NCI-H2171 treated with DMSO at 0.1 percent for 48 hours (cell line): Measurements from ENCODE around the gene GRK5.

Experiments
- DNase-seq: peaks from one replicate; lab custom pipeline; 2025; lab: John Stamatoyannopoulos, UW

Gene GRK5

GRCh38 chr10:119319161-119319919, 112.0 kb downstream of the GRK5 start:
- DNase-seq: no peak

GRCh38 chr10:119319920-119320258, 112.5 kb downstream of the GRK5 start:
- DNase-seq: no peak

- no peak for DNase-seq
Observed at GRCh38 chr10:119320981-119321380, 113.6 kb downstream of the GRK5 start.

- DNase-seq: no peak
Observed at GRCh38 chr10:119323085-119324016, 116.0 kb downstream of the GRK5 start.

DNA sequence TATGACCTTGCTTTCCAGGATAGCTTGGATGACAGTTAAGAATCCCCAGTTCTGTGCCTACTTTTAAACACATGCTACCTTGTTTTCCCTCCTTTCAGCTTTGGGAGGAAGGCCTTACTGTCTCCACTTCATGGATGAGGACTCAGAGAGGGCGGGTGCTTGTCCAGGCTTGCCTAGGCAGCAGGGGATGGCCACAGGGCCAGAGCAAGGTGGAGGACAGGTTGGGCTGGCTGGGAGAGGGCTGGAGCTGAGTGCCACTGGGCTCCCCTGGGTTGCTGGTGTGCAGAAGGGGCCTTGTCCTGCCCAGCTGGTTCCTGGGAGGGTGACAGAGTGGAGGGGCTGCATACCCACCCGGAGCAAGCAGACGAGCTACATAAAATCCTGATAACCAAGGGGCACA, 117.8 kb downstream of the GRK5 start:
- DNase-seq: no peak

DNA sequence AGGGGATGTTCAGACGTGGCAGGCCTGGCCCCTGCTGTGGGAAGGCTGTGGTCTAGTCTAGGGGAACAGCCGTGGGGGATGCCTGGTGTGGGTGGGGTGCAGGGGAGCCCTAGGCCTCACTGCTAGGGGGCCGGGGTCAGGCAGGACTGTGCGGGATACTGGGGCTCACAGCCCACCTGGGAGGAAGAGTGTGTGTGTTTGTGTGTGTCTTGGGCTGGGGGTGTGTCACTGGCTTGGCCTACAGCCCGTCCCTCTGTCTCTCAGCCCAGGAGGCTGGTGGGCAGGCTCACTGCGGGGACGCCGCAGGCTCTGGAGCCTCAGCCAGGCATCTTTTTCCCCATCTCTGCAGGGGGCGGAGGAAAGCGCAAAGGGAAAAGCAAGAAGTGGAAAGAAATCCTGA, 118.8 kb downstream of the GRK5 start:
- no peak for DNase-seq

DNA sequence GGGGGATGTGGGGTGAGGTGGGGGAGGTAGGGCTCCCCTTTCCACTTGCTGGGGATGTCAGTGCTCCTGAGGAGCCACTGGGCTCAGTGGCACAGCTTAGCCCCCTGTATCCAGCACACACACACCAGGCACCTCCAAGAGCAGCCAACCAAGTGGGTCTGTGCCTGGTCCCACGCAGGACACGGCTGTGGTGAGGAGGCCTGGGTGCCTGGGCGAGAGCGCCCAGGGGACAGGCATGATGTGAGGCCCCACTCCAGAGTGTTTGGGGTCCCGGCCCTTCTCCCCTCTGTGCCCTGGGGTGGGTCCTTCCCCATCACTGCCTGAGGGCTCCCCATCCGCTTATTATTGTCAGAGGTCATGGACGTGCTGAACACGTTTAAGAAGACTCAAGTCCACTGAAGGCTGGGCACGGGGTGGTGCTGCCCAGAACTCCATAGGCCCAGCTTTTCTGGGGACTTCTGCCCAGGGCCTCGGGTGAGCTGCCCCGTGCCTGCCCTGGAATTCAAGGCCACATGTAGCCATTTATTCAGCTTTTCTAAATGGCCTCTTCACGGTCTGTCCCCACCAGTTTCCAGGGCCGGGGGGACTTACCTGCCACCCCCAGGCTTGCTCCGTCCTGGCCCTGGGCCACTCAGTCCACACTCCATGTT, 119.8 kb downstream of the GRK5 start:
- no peak for DNase-seq

DNA sequence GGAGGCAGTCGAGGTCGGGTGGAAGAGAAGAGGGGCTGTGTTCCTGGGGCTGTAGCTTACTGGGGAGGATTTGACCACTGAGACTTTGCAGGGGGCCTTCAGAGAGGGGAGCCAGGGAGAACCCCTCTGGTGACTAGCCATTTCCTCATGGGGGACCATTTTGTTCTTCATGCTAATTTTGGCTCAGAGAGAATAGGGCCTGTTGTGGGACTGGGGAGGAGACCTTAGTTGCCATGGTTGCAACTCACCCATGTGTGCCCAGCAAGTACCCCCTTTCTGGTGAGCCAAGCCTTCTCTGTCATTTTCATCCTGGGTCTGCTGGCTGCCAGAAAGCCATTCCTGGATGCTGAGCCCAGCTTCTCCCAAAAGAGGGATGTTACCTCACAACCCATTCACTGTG, 120.9 kb downstream of the GRK5 start:
- DNase-seq: no peak

DNA sequence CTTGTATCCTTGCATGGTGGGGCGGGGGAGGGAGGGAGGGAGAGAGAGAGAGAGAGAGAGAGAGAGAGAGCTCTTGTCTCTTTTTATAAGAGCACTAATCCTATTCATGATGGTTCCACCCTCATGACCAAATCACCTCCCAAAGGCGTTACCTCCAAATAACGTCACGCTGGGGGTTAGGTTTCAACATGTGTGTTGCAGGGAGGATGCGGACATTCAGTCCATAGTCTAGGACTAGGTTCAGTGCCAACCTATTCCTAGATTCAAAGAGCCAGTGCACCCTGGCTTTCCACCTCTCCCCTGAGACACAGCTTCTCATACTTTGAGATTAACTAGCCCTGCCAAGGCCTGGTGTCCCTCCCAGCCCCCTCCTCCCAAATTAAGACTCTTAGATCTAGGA, 123.0 kb downstream of the GRK5 start:
- no peak for DNase-seq

DNA sequence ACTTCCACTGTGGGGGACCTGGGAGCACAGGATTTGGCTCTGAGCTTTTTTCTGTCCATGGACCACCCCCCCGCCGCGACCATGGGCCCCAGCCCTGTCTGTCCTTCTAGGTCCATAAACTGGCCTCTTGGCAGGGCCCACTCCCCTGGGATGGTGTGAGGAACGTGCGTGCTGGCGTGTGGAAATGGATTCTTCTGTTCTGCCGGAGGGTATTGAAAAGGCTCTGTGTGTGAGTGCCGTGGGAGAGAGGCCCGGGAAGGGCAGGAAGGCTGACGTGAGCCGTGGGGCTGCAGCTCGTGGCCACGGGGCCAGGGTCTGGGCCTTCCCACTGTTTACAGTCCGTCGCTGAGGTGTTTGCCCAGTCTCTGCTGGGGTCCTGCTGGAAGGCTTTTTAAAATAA, 123.7 kb downstream of the GRK5 start:
- DNase-seq: no peak

DNA sequence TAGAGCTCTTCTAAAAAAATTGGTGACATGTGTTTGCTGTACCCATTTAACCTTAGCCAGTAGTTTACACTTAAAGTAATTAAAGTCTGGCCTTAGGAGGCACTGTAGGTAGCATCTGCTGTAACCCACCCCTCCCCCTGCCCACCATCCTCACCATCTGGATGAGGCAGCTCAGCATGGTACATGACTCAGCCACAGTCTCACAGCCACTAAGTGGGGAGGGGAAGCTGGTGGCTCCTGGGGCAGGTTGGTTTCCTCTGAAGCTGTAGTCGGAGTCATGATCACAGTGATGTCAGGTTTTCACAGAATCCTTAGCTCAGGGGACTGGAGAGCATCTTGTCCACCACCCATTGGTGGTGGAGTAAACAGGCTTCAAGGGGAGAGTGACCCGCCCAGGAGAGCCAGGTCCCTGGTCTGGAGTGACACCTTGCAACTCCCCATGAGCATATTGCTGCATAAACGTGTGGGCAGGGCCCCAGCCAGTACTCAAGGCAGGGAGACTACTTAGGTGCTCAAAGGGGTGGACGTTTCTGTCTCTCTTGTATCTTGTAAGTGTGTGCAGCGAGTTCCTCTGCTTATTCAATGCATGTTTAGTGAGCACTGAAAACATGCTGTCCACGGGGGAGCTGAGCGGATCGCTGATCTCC, 125.9 kb downstream of the GRK5 start:
- DNase-seq: peak; percentile 68

GRCh38 chr10:119335671-119336353, 128.4 kb downstream of the GRK5 start:
- DNase-seq: no peak

DNA sequence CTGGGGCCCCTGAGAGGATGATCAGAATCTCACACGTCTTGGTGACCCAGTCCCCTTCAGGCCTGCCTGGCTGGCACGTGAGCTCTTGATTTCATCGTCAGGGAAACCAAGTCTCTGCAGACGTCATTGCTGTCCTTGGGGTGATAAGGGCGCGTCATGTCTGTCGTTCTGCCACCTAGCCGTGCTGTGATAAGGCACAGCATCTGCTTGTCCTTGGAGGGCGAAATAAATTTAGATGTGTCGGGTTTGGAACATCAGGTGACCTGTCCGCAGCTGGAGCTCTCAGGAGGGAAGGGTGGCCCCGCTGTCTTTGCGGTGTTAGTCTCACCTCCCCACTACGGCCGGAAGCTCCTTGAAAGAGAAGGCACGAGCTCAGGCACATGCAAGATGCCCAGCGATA, 129.2 kb downstream of the GRK5 start:
- no peak for DNase-seq

GRCh38 chr10:119337223-119337622, 129.9 kb downstream of the GRK5 start:
- no peak for DNase-seq

DNA sequence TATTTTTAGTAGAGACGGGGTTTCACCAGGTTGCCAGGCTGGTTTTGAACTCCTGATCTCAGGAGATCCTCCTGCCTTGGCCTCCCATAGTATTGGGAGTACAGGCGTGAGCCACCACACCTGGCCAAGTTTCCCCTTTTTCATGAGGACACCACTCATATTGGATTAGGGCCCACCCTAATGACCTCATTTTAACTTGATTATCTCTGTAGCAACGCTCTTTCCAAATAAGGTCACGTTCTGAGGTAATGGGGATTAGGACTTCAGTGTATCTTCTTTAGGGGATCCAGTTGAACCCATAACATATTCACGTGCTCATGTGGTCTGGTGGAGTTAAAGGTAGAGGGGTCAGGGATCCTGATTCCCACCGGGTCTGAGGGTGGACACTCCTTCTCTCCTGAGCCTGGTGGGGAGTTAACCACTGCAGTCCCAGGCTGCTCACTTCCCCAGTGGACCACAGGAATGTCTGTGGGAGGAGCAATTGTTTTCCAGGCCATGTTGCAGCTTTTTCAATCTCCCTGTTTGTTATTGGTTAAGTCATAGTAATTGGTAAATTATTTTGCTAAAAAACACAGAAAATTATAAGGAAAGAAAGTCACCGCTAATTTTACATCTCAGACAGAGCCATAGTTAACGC, 130.5 kb downstream of the GRK5 start:
- no peak for DNase-seq

- DNase-seq: no peak
Observed at GRCh38 chr10:119339109-119339508, 131.7 kb downstream of the GRK5 start.

DNA sequence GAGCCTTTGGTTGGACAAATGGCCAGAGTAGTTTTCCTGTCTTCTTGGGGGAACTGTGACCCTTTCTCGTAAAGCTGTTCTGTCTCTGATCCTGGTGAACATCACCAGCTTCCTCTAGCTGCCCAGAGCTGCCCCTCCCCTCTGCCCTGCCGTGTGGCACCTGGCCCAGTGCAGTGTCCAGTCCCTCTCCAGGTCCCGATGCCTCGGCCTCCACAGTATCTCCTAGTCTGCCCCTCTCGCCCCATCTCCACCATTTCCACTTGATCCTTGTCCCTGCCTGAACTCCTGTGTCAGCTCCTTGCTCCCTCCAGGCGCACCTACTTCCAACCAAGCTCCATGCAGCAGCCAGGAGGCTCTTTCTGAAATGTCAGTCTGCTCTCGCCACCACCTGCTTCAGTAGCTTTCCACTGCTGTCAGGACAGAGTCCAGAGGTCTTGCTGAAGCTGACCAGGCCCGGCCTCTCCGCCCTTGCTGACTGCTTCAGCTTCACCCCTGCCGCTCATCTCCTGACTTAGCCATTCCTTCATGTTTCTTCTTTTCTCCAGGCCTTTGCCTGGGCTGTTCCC, 133.6 kb downstream of the GRK5 start:
- no peak for DNase-seq

DNA sequence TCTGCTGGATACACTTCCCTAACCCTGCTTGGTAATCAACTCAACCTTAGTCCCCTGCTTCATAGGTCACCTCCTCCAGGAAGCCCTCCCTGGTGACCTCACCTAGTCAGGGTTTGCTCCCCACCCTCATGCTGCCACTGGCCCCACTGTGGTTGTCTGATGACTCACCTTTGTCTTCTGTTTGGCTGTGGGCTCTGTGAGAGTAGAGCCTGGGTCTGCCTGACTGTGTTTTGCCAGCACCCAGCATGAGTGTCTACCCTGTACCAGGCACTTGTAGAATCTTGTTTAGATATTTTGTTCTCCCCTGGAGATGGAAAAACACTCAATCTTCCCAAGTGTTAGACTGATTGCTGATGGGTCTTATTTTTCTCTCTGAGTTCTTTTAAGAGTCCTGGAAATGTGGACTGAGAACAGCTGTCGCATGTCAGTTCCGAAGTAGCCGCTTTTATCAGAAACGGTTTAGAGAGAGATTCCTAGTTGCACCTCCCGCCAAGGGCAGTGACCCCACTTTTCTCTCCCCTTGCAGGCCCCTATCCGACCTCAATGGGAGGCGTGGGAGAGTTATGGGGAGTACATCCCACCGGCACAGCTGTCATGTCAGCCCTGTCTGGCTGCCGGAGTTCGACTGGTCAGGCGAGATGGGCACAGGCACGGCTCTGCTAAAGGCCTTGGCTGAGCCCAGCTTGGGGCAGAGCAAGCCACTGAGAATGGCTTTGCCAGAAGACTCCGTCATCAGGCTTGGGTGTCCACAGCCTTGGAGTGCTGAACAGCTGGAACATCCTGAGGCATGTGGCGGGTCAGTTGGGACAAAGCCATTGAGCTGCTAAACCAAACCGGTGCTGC, 134.3 kb downstream of the GRK5 start:
- DNase-seq: no peak

DNA sequence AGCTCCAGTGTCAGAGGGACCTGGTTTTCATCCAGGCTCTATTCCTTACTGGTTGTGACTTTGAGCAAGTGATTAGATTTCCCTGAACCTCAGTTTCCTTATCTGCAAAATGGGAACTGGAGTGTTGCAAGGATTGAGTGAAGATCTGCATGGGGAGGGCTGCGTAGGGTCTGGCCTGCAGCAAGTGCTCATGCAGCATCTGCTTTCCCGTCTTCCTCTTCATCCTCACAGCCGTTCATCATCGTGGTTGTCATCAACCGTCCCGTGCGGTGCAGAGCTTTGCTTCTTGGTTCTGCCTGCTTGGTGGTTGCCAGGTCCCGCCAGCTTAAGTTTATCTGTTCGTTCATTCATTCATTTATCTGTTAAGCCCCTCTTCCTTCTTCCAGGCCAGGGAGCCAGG, 135.0 kb downstream of the GRK5 start:
- DNase-seq: no peak

- peak; percentile 29 for DNase-seq
Observed at GRCh38 chr10:119343011-119343601, 135.7 kb downstream of the GRK5 start.
